Spleen (tissue), 11 donors: ENCODE results near the gene TBC1D2. TPM values are rescaled to one million over a fixed set of nuclear protein-coding genes. Genes with fewer than 3 reads are reported as not detected.

ENCODE experiments used
- DNase-seq: peaks from one replicate; pipeline ENCODE4 v3.0.0-alpha.2; 2020
- H3K27ac ChIP-seq, 8 donors: fragments of 200-600 bp; sonication (generic) in 7 of 8; 1 replicate in 4 of 8; 2 replicates in 4 of 8; pipeline versions ENCODE4 v1.5.0 to v1.8.0; 2016 to 2021; ENCODE audit warnings: inconsistent platforms in 4 of 8, mild to moderate bottlenecking in 4 of 8, moderate library complexity in 1 of 8
- H3K27me3 ChIP-seq, 7 donors: fragments of 200-600 bp; sonication (generic) in 6 of 7; replicated peaks in 1 of 7; 1 replicate in 4 of 7; 2 replicates in 3 of 7; pipeline versions ENCODE4 v1.5.0 to v1.8.0; 2016 to 2021; ENCODE audit warnings: inconsistent platforms in 3 of 7, mild to moderate bottlenecking in 1 of 7
- H3K36me3 ChIP-seq, 6 donors: fragments of 200-600 bp; sonication (generic) in 5 of 6; 1 replicate in 4 of 6; 2 replicates in 2 of 6; pipeline versions ENCODE4 v1.5.0 to v1.8.0; 2016 to 2021; ENCODE audit warnings: inconsistent platforms in 2 of 6
- H3K4me1 ChIP-seq, 6 donors: fragments of 200-600 bp; sonication (generic) in 5 of 6; 1 replicate in 3 of 6; 2 replicates in 3 of 6; pipeline versions ENCODE4 v1.5.0 to v1.8.0; 2016 to 2021; ENCODE audit warnings: inconsistent platforms in 3 of 6
- H3K4me3 ChIP-seq, 8 donors: fragments of 200-600 bp; sonication (generic) in 7 of 8; 1 replicate in 4 of 8; 2 replicates in 4 of 8; pipeline versions ENCODE4 v1.5.0 to v1.8.0; 2016 to 2021; ENCODE audit warnings: inconsistent platforms in 4 of 8, mild to moderate bottlenecking in 4 of 8, moderate library complexity in 2 of 8
- H3K9me3 ChIP-seq, 8 donors: fragments of 200-600 bp; sonication (generic) in 7 of 8; 1 replicate in 4 of 8; 2 replicates in 4 of 8; pipeline versions ENCODE4 v1.5.0 to v1.8.0; 2016 to 2021; ENCODE audit warnings: inconsistent platforms in 4 of 8
- CTCF ChIP-seq, 11 experiments: fragments of 200-600 bp in 7 of 11; fragments of 450-650 bp in 4 of 11; sonication (generic) in 4 of 11; IDR thresholded peaks in 8 of 11; conservative IDR thresholded peaks in 3 of 11; 1 replicate in 7 of 11; 2 replicates in 4 of 11; pipeline versions ENCODE4 v1.4.0 to v1.8.0; 2016 to 2021; ENCODE audit warnings: antibody characterized with exemption in 11 of 11, inconsistent platforms in 4 of 11, mild to moderate bottlenecking in 1 of 11
- POLR2A ChIP-seq, 3 donors: fragments of 450-650 bp; IDR thresholded peaks; one replicate each; pipeline ENCODE4 v1.5.1; 2017; ENCODE audit warnings: antibody characterized with exemption in 3 of 3, mild to moderate bottlenecking in 1 of 3
- POLR2AphosphoS5 ChIP-seq, 3 donors: sonication (generic); formaldehyde crosslinking; IDR thresholded peaks; one replicate each; pipeline ENCODE4 v1.5.1; 2017; ENCODE audit warnings: antibody characterized with exemption in 3 of 3
- WGBS, 5 donors: extraction: QIAGEN DNeasy Blood & Tissue Kit in 3 of 5; methylation state at CpG; one replicate each; pipeline versions ENCODE4 v1.1.5 to v1.1.7; 2013 to 2018; 5-methylcytosine and 5-hydroxymethylcytosine counted together
- intact Hi-C: fragments of 100-400 bp; cut with DNase I; formaldehyde crosslinking; loops from one replicate; pipeline ENCODE4 v1.15.0; 2023; ENCODE audit warnings: low total_unique reads
- polyA plus RNA-seq, 3 donors: library from polyadenylated mRNA; stranded (reverse); fragments of 200-250 nt; gene quantifications; one replicate each; pipeline ENCODE4 v1.2.1, GENCODE V29; 2013
- total RNA-seq, 7 donors: library from RNA; depleted of rRNA in 3 of 7; stranded (reverse); fragments of >200 nt in 3 of 7; fragmentation: NEBNext Ultra II Directional in 4 of 7; extraction: Animal tissue kit (Norgen Biotek cat#: 25700) in 4 of 7; gene quantifications; one replicate each; pipeline versions ENCODE4 v1.1.0 to v1.2.1, GENCODE V29; 2016 to 2021
- donor health status: healthy with polysubstance abuse.
- donor health status: DM: no; HTN: no; CAD: no; lungs with moderate emphysema.
- donor health status: DM: no; HTN: no; CAD: no.
- donor health status: Bipolar disorder and iron deficiency.
- donor health status: healthy.
- donor health status: DM: no; HTN: no; CAD: no.
- donor health status: DM: yes; HTN: yes; CAD: no.

TBC1D2 gene
- total and polyA plus RNA-seq, 10 donors = 2.7 to 27.2 (median 12.4) TPM

DNA sequence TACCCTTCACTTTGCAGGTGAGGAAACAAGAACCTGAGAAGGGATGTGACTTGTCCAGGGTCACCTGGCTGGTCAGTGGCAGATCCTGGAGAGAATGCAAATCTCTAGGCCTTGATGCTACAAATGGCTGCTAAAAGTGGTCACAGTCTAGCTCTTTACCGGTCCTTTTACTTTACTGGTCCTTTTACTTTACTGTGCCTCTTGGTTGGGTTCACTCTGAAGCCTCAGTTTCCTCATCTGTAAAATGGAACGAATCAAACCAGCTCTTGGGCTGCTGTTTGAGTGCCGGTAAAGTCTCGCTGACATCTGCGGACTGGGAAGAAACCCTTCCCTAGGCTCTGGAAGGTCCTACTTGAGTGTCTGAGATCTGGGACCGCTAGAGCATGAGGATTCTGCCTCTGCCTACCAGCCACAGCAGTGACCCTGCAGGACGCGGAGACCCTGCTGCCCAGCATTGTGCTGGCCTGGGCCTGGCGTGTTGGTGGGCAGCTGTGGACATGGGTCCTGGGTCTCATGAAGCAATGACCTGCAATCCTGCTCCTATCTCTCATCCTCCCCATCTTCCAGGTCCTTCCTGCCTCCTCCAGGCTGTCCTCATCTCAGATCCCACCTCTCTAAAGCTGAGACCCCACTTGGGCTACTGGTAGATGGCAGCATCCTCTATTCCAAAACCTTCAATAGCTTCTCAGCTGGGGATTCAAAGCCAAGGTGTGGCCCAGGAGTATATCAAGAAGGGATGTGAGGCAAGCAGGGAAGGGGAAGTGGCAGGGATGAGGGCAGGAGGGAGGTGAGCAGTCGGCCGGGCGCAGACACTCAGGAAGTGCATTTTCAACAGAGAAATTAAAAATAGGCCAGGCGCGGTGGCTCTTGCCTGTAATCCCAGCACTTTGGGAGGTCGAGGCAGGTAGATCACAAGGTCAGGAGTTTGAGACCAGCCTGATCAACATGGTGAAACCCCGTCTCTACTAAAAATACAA lies 76.3 kb downstream of the TBC1D2 start:
- TF ChIP-seq CTCF (IDR thresholded peaks at IDR 0.05 in 8 of 11, conservative IDR thresholded peaks at IDR 0.05 in 3 of 11) = no peak
- TF ChIP-seq POLR2A (IDR thresholded peaks at IDR 0.05) = no peak
- TF ChIP-seq POLR2AphosphoS5 (IDR thresholded peaks at IDR 0.05) = no peak
- H3K27me3 ChIP-seq = no peaks in the 10 kb centered on the region
- no peak overlapping the region for H3K4me3 ChIP-seq
- 66 to 73% (median 70%) methylated on average over 16 of the region's 16 CpGs for WGBS, 5 donors
- peaks cover 0 to 70% (median 28%) of the 10 kb centered on the region in 6 donors for H3K4me1 ChIP-seq
- H3K9me3 ChIP-seq = no peaks in the 10 kb centered on the region
- DNase-seq = peak; percentile 77
- intact Hi-C loops = no loop called here
- H3K36me3 ChIP-seq = no peaks in the 10 kb centered on the region
- H3K27ac ChIP-seq = peak overlapping the region in 3 of 8 donors; percentile 40 to 61 (median 46)

- TF ChIP-seq CTCF (IDR thresholded peaks at IDR 0.05 in 8 of 11, conservative IDR thresholded peaks at IDR 0.05 in 3 of 11) (no peak), POLR2A (IDR thresholded peaks at IDR 0.05) (no peak), POLR2AphosphoS5 (IDR thresholded peaks at IDR 0.05) (no peak)
- Histone ChIP-seq H3K4me1 (peaks cover 0 to 47% (median 21%) of the 10 kb centered on the region in 6 donors), H3K9me3 (no peaks in the 10 kb centered on the region), H3K4me3 (no peak overlapping the region), H3K27ac (no peak overlapping the region), H3K36me3 (peaks cover 0 to 4% (median 0%) of the 10 kb centered on the region in 6 donors), H3K27me3 (no peaks in the 10 kb centered on the region)
- DNase-seq = peak; percentile 41
- 77 to 87% (median 79%) methylated on average over 9 of the region's 9 CpGs for WGBS, 5 donors
- intact Hi-C loops = no loop called here
Observed at GRCh38 chr9:98176391-98177259, 78.8 kb downstream of the TBC1D2 start.

GRCh38 chr9:98175762-98176161 lies 79.7 kb downstream of the TBC1D2 start:
- H3K27ac ChIP-seq = peak overlapping the region in 4 of 8 donors; percentile 5 to 67 (median 52)
- no peak for TF ChIP-seq CTCF (IDR thresholded peaks at IDR 0.05 in 8 of 11, conservative IDR thresholded peaks at IDR 0.05 in 3 of 11)
- TF ChIP-seq POLR2A (IDR thresholded peaks at IDR 0.05) = no peak
- no peak for TF ChIP-seq POLR2AphosphoS5 (IDR thresholded peaks at IDR 0.05)
- intact Hi-C loops = no loop called here
- H3K9me3 ChIP-seq = no peaks in the 10 kb centered on the region
- peaks cover 0 to 4% (median 0%) of the 10 kb centered on the region in 6 donors for H3K36me3 ChIP-seq
- no peak for DNase-seq
- WGBS, 5 donors = 86 to 100% (median 94%) methylated on average over 3 of the region's 3 CpGs
- peaks cover 0 to 44% (median 18%) of the 10 kb centered on the region in 6 donors for H3K4me1 ChIP-seq
- no peak overlapping the region for H3K4me3 ChIP-seq
- H3K27me3 ChIP-seq = no peaks in the 10 kb centered on the region
